HepG2 (cell line): ENCODE results near the gene IARS2. TPM values are rescaled to one million over a fixed set of nuclear protein-coding genes. Genes with fewer than 3 reads are reported as not detected.

Source experiments
- ATAC-seq: fragments of 200-7000 bp; cut with Tn5 transposase; 3 replicates; pipeline ENCODE4 v1.9.1; 2020; ENCODE audit warnings: mild to moderate bottlenecking, moderate library complexity
- Bru-seq: library from RNA; stranded (reverse); fragments of 400-500 nt; gene quantifications from one replicate; lab custom pipeline; 2021; lab: Mats Ljungman, UMichigan
- BruChase-seq, 2 experiments: library from RNA; stranded (reverse); fragments of 400-500 nt; gene quantifications; one replicate each; lab custom pipeline; 2021; lab: Mats Ljungman, UMichigan
- BruUV-seq: library from RNA; stranded (reverse); fragments of 400-500 nt; replicated peaks from 2 replicates; lab custom pipeline; 2021; lab: Mats Ljungman, UMichigan
- CTCF ChIA-PET: fragments of 300-600 bp; formaldehyde crosslinking; extraction: SDS; loops from one replicate; lab custom pipeline; 2021; ENCODE audit warnings: low total read pairs, inconsistent platforms, low intra/inter-chr PET ratio; lab: Yijun Ruan, JAX
- POLR2A ChIA-PET: fragments of 350-600 bp; sonication (Branson Sonifier 250); formaldehyde crosslinking; loops from one replicate; lab custom pipeline; 2020; ENCODE audit warnings: antibody characterized with exemption, inconsistent platforms; lab: Yijun Ruan, JAX
- DNase-seq: peaks from one replicate; pipeline ENCODE4 v3.0.0-alpha.2; 2015; ENCODE audit warnings: low spot score
- FAIRE-seq: peaks from 3 replicates; lab custom pipeline; 2011; peaks lifted over from hg19 to GRCh38; lab: Jason Lieb, UNC
- H2AFZ ChIP-seq: one replicate; pipeline ENCODE4 v1.6.1; 2011; ENCODE audit warnings: low read length, inconsistent platforms
- H3K27ac ChIP-seq: fragments of 300-600 bp; 3 replicates; pipeline ENCODE4 v1.8.0; 2011; ENCODE audit warnings: mixed run types, mild to moderate bottlenecking, mixed read lengths, low read length, inconsistent platforms; ENCODE audit not compliant: insufficient read depth; ENCODE audit errors: extremely low read length
- H3K27me3 ChIP-seq, 2 experiments: fragments of 200-600 bp in 1 of 2; 2 replicates in 1 of 2; 3 replicates in 1 of 2; pipeline versions ENCODE4 v1.6.0 to v1.8.0; 2011; ENCODE audit warnings: low read length in 2 of 2, mild to moderate bottlenecking in 2 of 2, moderate library complexity in 2 of 2, inconsistent platforms in 1 of 2; ENCODE audit not compliant: insufficient read depth in 2 of 2, control insufficient read depth in 1 of 2
- H3K36me3 ChIP-seq, 2 experiments: fragments of 200-600 bp in 1 of 2; replicated peaks in 1 of 2; 2 replicates in 1 of 2; 3 replicates in 1 of 2; pipeline versions ENCODE4 v1.5.1 to v1.8.0; 2011; ENCODE audit warnings: low read length in 2 of 2, inconsistent platforms in 1 of 2; ENCODE audit not compliant: insufficient read depth in 2 of 2, control insufficient read depth in 1 of 2
- H3K4me1 ChIP-seq: 2 replicates; pipeline ENCODE4 v1.5.1; 2012; ENCODE audit warnings: low read length, inconsistent platforms; ENCODE audit not compliant: insufficient read depth
- H3K4me2 ChIP-seq: 2 replicates; pipeline ENCODE4 v1.6.0; 2011; ENCODE audit warnings: low read depth, low read length, inconsistent platforms
- H3K4me3 ChIP-seq, 3 experiments: fragments of 200-600 bp in 1 of 3; sonication (generic), shearing (Covaris generic) in 1 of 3; replicated peaks in 1 of 3; 2 replicates each; pipeline ENCODE4 v1.5.1; 2011 to 2016; ENCODE audit warnings: low read length in 3 of 3, inconsistent platforms in 2 of 3, low read depth in 2 of 3, mild to moderate bottlenecking in 2 of 3, control low read depth in 1 of 3, mixed read lengths in 1 of 3; ENCODE audit not compliant: insufficient read depth in 1 of 3
- H3K79me2 ChIP-seq: one replicate; pipeline ENCODE4 v1.6.1; 2011; ENCODE audit warnings: low read length, inconsistent platforms; ENCODE audit not compliant: insufficient read depth
- H3K9ac ChIP-seq: 2 replicates; pipeline ENCODE4 v1.6.0; 2011; ENCODE audit warnings: mild to moderate bottlenecking, low read depth, low read length, inconsistent platforms; ENCODE audit not compliant: insufficient read depth
- H3K9me3 ChIP-seq: 2 replicates; pipeline ENCODE4 v1.5.1; 2012; ENCODE audit warnings: mild to moderate bottlenecking, low read length
- H4K20me1 ChIP-seq: 2 replicates; pipeline ENCODE4 v1.6.0; 2011; ENCODE audit warnings: inconsistent platforms, mild to moderate bottlenecking, low read length, moderate library complexity; ENCODE audit not compliant: insufficient read depth
- ELK4 ChIP-seq: sonication (generic); formaldehyde crosslinking; IDR thresholded peaks from 2 replicates; pipeline ENCODE4 v1.9.0; 2021; ENCODE audit warnings: missing genetic modification reagents, borderline replicate concordance
- HNRNPUL1 ChIP-seq: fragments of 200-400 bp; formaldehyde crosslinking; IDR thresholded peaks from 2 replicates; pipeline ENCODE4 v1.6.1; 2017; ENCODE audit warnings: low read depth, mild to moderate bottlenecking, low read length, moderate library complexity
- IRF2 ChIP-seq: IDR thresholded peaks from 2 replicates; pipeline ENCODE4 v1.6.1; 2018; ENCODE audit warnings: missing genetic modification reagents, missing compliant biosample characterization
- KAT7 ChIP-seq: IDR thresholded peaks from 2 replicates; pipeline ENCODE4 v1.6.1; 2018; ENCODE audit warnings: borderline replicate concordance, missing compliant biosample characterization
- MIER3 ChIP-seq: IDR thresholded peaks from 2 replicates; pipeline ENCODE4 v1.6.1; 2016; ENCODE audit warnings: missing compliant biosample characterization, borderline replicate concordance
- NR0B2 ChIP-seq: sonication (generic); formaldehyde crosslinking; IDR thresholded peaks from 2 replicates; pipeline ENCODE4 v1.4.0; 2020; ENCODE audit warnings: mild to moderate bottlenecking, missing genetic modification reagents
- SRY ChIP-seq: sonication (generic); formaldehyde crosslinking; IDR thresholded peaks from 2 replicates; pipeline ENCODE4 v1.8.0; 2022; ENCODE audit warnings: mild to moderate bottlenecking, missing genetic modification reagents
- YEATS2 ChIP-seq: sonication (generic); formaldehyde crosslinking; IDR thresholded peaks from 2 replicates; pipeline ENCODE4 v1.4.0; 2020; ENCODE audit warnings: missing genetic modification reagents, borderline replicate concordance
- ZNF18 ChIP-seq: sonication (generic); formaldehyde crosslinking; IDR thresholded peaks from 2 replicates; pipeline ENCODE4 v1.8.0; 2022; ENCODE audit warnings: mild to moderate bottlenecking, missing genetic modification reagents; ENCODE audit not compliant: insufficient replicate concordance
- ZNF296 ChIP-seq: sonication (generic); formaldehyde crosslinking; conservative IDR thresholded peaks from 2 replicates; pipeline ENCODE4 v1.5.0; 2020; ENCODE audit warnings: mild to moderate bottlenecking, missing genetic modification reagents
- ZNF501 ChIP-seq: sonication (generic); formaldehyde crosslinking; IDR thresholded peaks from 2 replicates; pipeline ENCODE4 v1.5.1; 2020; ENCODE audit warnings: mild to moderate bottlenecking, moderate library complexity, missing genetic modification reagents
- ZSCAN12 ChIP-seq: sonication (generic); formaldehyde crosslinking; IDR thresholded peaks from 2 replicates; pipeline ENCODE4 v1.9.0; 2021; ENCODE audit warnings: mild to moderate bottlenecking, missing genetic modification reagents
- WGBS: methylation state at CpG from one replicate; pipeline ENCODE4 v1.1.6; 2017; ENCODE audit warnings: low lambda C conversion rate; 5-methylcytosine and 5-hydroxymethylcytosine counted together
- in situ Hi-C: cut with HindIII; loops from 2 replicates; pipeline ENCODE4 v1.10.0; 2017; ENCODE audit warnings: low pct_unique_long_range_greater_than_20kb; ENCODE audit not compliant: extremely low pct_ligation_motif_present
- intact Hi-C: fragments of 100-400 bp; cut with micrococcal nuclease; formaldehyde crosslinking; loops from one replicate; pipeline ENCODE4 v1.10.0; 2022; ENCODE audit not compliant: unreplicated experiment
- long read RNA-seq, 2 experiments: library from RNA in 1 of 2; library from polyadenylated mRNA in 1 of 2; stranded (forward) in 1 of 2; unstranded in 1 of 2; transcript quantifications; one replicate each; pipeline ENCODE4 v2.0.0, GENCODE V29; 2019 to 2022
- polyA minus RNA-seq, 3 experiments: library from RNA; depleted of rRNA, polyadenylated mRNA; stranded (reverse); fragments of >200 nt; gene quantifications; 2 replicates each; pipeline ENCODE4 v1.2.3, GENCODE V29; 2011; ENCODE audit warnings: low replicate concordance in 1 of 3
- polyA plus RNA-seq, 8 experiments: library from polyadenylated mRNA; depleted of rRNA in 3 of 8; stranded (reverse) in 7 of 8; unstranded in 1 of 8; fragments of >200 nt; fragmentation: Illumina TruSeq in 4 of 8; extraction: Trizol in 4 of 8; gene quantifications; 2 replicates each; pipeline versions ENCODE4 v1.2.1 to v1.2.3, GENCODE V29; 2011 to 2016; ENCODE audit warnings: low read depth in 4 of 8, missing spikeins in 1 of 8, mixed read lengths in 1 of 8; ENCODE audit not compliant: insufficient read depth in 1 of 8
- total RNA-seq, 5 experiments: library from RNA; depleted of rRNA; stranded (reverse); fragments of >200 nt; fragmentation: Illumina TruSeq; extraction: Trizol; gene quantifications; 2 replicates each; pipeline ENCODE4 v1.2.3, GENCODE V29; 2016; ENCODE audit warnings: low read depth in 1 of 5

Gene IARS2
- 122 and 130 TPM in 2 replicates for total RNA-seq (2016; rRNA removed; fragmentation: Illumina TruSeq; extraction: Trizol)
- 16.6 and 19.1 TPM in 2 replicates for total RNA-seq (2016; cell fraction: cytosol; rRNA removed; fragmentation: Illumina TruSeq; extraction: Trizol; ENCODE audit: low read depth)
- 120 and 124 TPM in 2 replicates for total RNA-seq (2016; cell fraction: insoluble cytoplasmic fraction; rRNA removed; fragmentation: Illumina TruSeq; extraction: Trizol)
- 40.8 and 44.8 TPM in 2 replicates for total RNA-seq (2016; cell fraction: membrane; rRNA removed; fragmentation: Illumina TruSeq; extraction: Trizol)
- 73.1 and 86.9 TPM in 2 replicates for total RNA-seq (2016; cell fraction: nucleus; rRNA removed; fragmentation: Illumina TruSeq; extraction: Trizol)
- polyA plus RNA-seq (2011; rRNA removed): 26.2 and 28.6 TPM in 2 replicates
- 14.1 and 21.4 TPM in 2 replicates for polyA plus RNA-seq (2011; cell fraction: cytosol; rRNA removed)
- 11.0 and 12.0 TPM in 2 replicates for polyA plus RNA-seq (2011; cell fraction: nucleus; rRNA removed)
- 71.9 and 104 TPM in 2 replicates for polyA plus RNA-seq (2012)
- polyA plus RNA-seq (2016; cell fraction: cytosol; fragmentation: Illumina TruSeq; extraction: Trizol; ENCODE audit: low read depth): 7.5 and 8.6 TPM in 2 replicates
- 97.9 and 98.9 TPM in 2 replicates for polyA plus RNA-seq (2016; cell fraction: insoluble cytoplasmic fraction; fragmentation: Illumina TruSeq; extraction: Trizol; ENCODE audit: low read depth)
- polyA plus RNA-seq (2016; cell fraction: membrane; fragmentation: Illumina TruSeq; extraction: Trizol; ENCODE audit: low read depth): 17.7 and 22.8 TPM in 2 replicates
- 65.0 and 69.9 TPM in 2 replicates for polyA plus RNA-seq (2016; cell fraction: nucleus; fragmentation: Illumina TruSeq; extraction: Trizol; ENCODE audit: insufficient read depth, low read depth)
- 29.3 and 35.1 TPM in 2 replicates for polyA minus RNA-seq (2011; rRNA and poly(A)+ RNA removed; ENCODE audit: low replicate concordance)
- 32.2 and 35.2 TPM in 2 replicates for polyA minus RNA-seq (2011; cell fraction: cytosol; rRNA and poly(A)+ RNA removed)
- 28.1 and 35.4 TPM in 2 replicates for polyA minus RNA-seq (2011; cell fraction: nucleus; rRNA and poly(A)+ RNA removed)
- Bru-seq, nascent RNA: percentile 69 among the genes with signal in this experiment
- BruChase-seq, experiment 1, labeled RNA remaining after a 6-hour chase: percentile 81 among the genes with signal in this experiment
- BruChase-seq, experiment 2, labeled RNA remaining after a 2-hour chase: percentile 71 among the genes with signal in this experiment
- long read RNA-seq, experiment 1, transcript IARS2-201 (23 exons, 3,560 nt): major isoform, 58 of 87 reads
- long read RNA-seq, experiment 1, partial matches to known transcripts: 26 of 87 reads
- long read RNA-seq, experiment 1, other reads (novel, unspliced or antisense): 3 of 87 reads
- long read RNA-seq, experiment 2, transcript IARS2-201 (23 exons, 3,560 nt): major isoform, 71 of 130 reads
- long read RNA-seq, experiment 2, partial matches to known transcripts: 39 of 130 reads
- long read RNA-seq, experiment 2, other reads (novel, unspliced or antisense): 20 of 130 reads

GRCh38 chr1:220094016-220094911 lies at the start of gene IARS2:
Gene IARS2, plus strand, starts transcription at chr1:220094132. Its CDS starts 85 bp downstream, at chr1:220094217.
- Histone ChIP-seq H2AFZ (peak within 1 kb of the TSS; percentile 98), H3K4me3 (peak within 1 kb of the TSS; percentile 91 to 97 (median 97)), H3K9ac (peak within 1 kb of the TSS; percentile 84), H3K4me2 (peak within 1 kb of the TSS; percentile 89), H3K27ac (peak within 1 kb of the TSS; percentile 91), H4K20me1 (no peaks in the 10 kb centered on the region), H3K4me1 (peaks cover 31% of the 10 kb centered on the region), H3K36me3 (peaks cover 1 to 5% of the 10 kb centered on the region in 2 experiments; a peak in 1 of 5 replicates), H3K79me2 (peaks cover 18% of the 10 kb centered on the region), H3K9me3 (no peaks in the 10 kb centered on the region), H3K27me3 (no peaks in the 10 kb centered on the region; a peak in 1 of 5 replicates)
- peak; percentile 85 for ATAC-seq
- BruUV-seq: no TSS peak
- in situ Hi-C loops: no loop called here
- POLR2A ChIA-PET: interaction anchor here (0.7 to 2.5 kb wide), 3 partner anchors 48 to 101 kb away, joined by 3 to 9 read pairs (median 3); partner anchors contain the start of gene EPRS1
- CTCF ChIA-PET: no interaction called here
- FAIRE-seq: no peak
- DNase-seq: peak; percentile 80
- under 1% methylated on average over 21 of the region's 73 CpGs for WGBS
- intact Hi-C loops: loop anchor here (1.0 kb wide), 1 partner anchor 48 kb away; the partner anchor contains the start of gene EPRS1
- TF ChIP-seq SRY (CRISPR knock-in tag): peak; percentile 82; the same call in 1 of the 2 replicates
- no peak for TF ChIP-seq IRF2 (CRISPR knock-in tag)
- 0 out of 2 replicates have a peak, but pooled peaks have one; percentile 45 for TF ChIP-seq KAT7 (CRISPR knock-in tag)
- no peak for TF ChIP-seq ELK4 (CRISPR knock-in tag)
- no peak; the same call in 1 of the 2 replicates for TF ChIP-seq YEATS2 (CRISPR knock-in tag)
- 0 out of 2 replicates have a peak, but pooled peaks have one; percentile 11 for TF ChIP-seq MIER3 (CRISPR knock-in tag)
- TF ChIP-seq ZNF296 (CRISPR knock-in tag): 0 out of 2 replicates have a peak, but pooled peaks have one; percentile 76
- no peak for TF ChIP-seq HNRNPUL1
- TF ChIP-seq NR0B2: peak; percentile 68; the same call in 1 of the 2 replicates
- TF ChIP-seq ZNF18 (CRISPR knock-in tag): peak; percentile 37
- TF ChIP-seq ZSCAN12 (CRISPR knock-in tag): 0 out of 2 replicates have a peak, but pooled peaks have one; percentile 42
- peak; percentile 92 for TF ChIP-seq ZNF501 (CRISPR knock-in tag)
